ENCODE results near the gene PCDH9. TPM values are rescaled to one million over a fixed set of nuclear protein-coding genes. Genes with fewer than 3 reads are reported as not detected.

PCDH9 gene
- total RNA-seq, 1 donor from 2014 or later = 5.1 TPM

DNA sequence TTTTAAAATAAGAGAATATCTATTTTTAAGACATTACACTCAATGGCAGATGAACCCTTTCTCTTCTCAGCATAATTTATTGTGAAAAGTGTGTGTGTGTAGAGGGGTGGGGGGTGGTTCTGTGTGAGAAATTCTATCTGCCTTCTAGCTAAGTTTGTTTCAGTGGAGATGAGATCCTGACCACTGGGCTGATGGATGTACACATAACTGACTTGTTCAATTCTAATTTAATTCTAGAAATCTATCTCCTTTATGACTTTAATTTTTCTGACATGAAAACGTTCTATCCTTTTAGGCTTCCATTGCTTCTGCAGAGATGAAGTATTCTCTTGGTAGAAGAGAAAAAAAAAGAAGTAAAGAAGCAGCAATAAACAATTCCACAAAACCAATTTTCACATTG lies 891.6 kb downstream of the PCDH9 start:
- no peaks in the 10 kb centered on the region for H3K36me3 ChIP-seq
- H3K27ac ChIP-seq = no peak overlapping the region
- intact Hi-C loops (cut with DNase I) = no loop called here
- no peaks in the 10 kb centered on the region for H3K9me3 ChIP-seq
- no peaks in the 10 kb centered on the region for H3K4me1 ChIP-seq
- H3K27me3 ChIP-seq = no peaks in the 10 kb centered on the region
- ATAC-seq (no peak), DNase-seq (no peak)
- H3K4me3 ChIP-seq = no peak overlapping the region
- no peak for TF ChIP-seq CTCF (IDR thresholded peaks at IDR 0.05)

DNA sequence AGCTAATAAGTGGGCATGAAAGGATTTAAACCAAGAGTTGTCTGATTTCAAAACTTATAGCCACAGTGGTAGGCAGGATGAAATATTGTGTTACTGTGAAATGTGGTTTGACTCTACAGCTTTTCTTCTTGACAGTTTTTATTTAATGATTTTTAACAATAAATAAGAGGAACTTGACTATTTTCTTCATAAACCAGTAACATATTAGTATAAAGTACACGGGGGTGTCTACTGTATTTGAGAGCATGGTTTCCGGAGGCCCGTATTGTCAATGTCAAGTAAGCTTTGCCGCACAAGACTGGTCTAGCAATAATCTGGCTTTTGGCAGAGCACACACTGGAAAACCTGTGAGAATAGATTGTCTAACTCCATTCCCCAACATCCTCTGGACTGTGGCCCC lies 894.5 kb downstream of the PCDH9 start:
- no peaks in the 10 kb centered on the region for H3K36me3 ChIP-seq
- H3K4me3 ChIP-seq = no peak overlapping the region
- no peak overlapping the region for H3K27ac ChIP-seq
- intact Hi-C loops (cut with DNase I) = no loop called here
- DNase-seq (no peak), ATAC-seq (no peak)
- no peaks in the 10 kb centered on the region for H3K9me3 ChIP-seq
- no peaks in the 10 kb centered on the region for H3K4me1 ChIP-seq
- no peaks in the 10 kb centered on the region for H3K27me3 ChIP-seq
- TF ChIP-seq CTCF (IDR thresholded peaks at IDR 0.05) = no peak

GRCh38 chr13:66329988-66330451 lies 900.1 kb downstream of the PCDH9 start:
- Histone ChIP-seq H3K4me3 (no peak overlapping the region), H3K36me3 (no peaks in the 10 kb centered on the region), H3K9me3 (no peaks in the 10 kb centered on the region), H3K27ac (no peak overlapping the region), H3K4me1 (no peaks in the 10 kb centered on the region), H3K27me3 (no peaks in the 10 kb centered on the region)
- DNase-seq = no peak
- TF ChIP-seq CTCF (IDR thresholded peaks at IDR 0.05) = no peak
- intact Hi-C loops (cut with DNase I) = no loop called here
- no peak for ATAC-seq

DNA sequence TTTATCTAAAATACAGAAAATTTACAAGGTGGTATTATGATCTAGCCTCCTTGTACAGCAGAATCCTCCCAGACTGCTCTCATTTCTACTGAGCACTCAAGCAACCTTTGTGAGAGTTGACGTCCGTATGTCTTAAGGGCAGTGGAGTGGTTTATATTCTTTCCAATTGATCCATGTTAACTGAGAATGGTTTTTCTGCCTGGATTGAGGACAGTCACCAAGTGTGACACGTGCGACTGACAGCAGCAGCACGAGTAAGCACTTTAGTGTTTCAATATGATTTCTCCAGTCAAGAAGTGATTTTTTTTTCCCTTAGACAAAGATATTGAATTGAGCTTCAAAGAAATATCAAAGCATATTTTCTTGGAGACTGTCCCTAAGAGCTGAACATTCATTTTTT lies 901.7 kb downstream of the PCDH9 start:
- Histone ChIP-seq H3K36me3 (no peaks in the 10 kb centered on the region), H3K27ac (no peak overlapping the region), H3K4me3 (no peak overlapping the region), H3K9me3 (no peaks in the 10 kb centered on the region), H3K27me3 (no peaks in the 10 kb centered on the region), H3K4me1 (no peaks in the 10 kb centered on the region)
- no peak for ATAC-seq
- no peak for DNase-seq
- no peak for TF ChIP-seq CTCF (IDR thresholded peaks at IDR 0.05)
- intact Hi-C loops (cut with DNase I) = no loop called here

GRCh38 chr13:66323745-66324347 lies 906.3 kb downstream of the PCDH9 start:
- no peak overlapping the region for H3K27ac ChIP-seq
- no peaks in the 10 kb centered on the region for H3K36me3 ChIP-seq
- no peaks in the 10 kb centered on the region for H3K9me3 ChIP-seq
- no peaks in the 10 kb centered on the region for H3K4me1 ChIP-seq
- ATAC-seq (no peak), DNase-seq (no peak)
- H3K27me3 ChIP-seq = no peaks in the 10 kb centered on the region
- TF ChIP-seq CTCF (IDR thresholded peaks at IDR 0.05) = no peak
- H3K4me3 ChIP-seq = no peak overlapping the region
- intact Hi-C loops (cut with DNase I) = no loop called here

- H3K36me3 ChIP-seq = no peaks in the 10 kb centered on the region
- DNase-seq (no peak), ATAC-seq (no peak)
- intact Hi-C loops (cut with DNase I) = no loop called here
- TF ChIP-seq CTCF (IDR thresholded peaks at IDR 0.05) = no peak
- no peaks in the 10 kb centered on the region for H3K4me1 ChIP-seq
- H3K27me3 ChIP-seq = no peaks in the 10 kb centered on the region
- H3K9me3 ChIP-seq = no peaks in the 10 kb centered on the region
- H3K27ac ChIP-seq = no peak overlapping the region
- no peak overlapping the region for H3K4me3 ChIP-seq
Measured at GRCh38 chr13:66322936-66323335, 907.2 kb downstream of the PCDH9 start.
